ENCODE data around the gene EPB41L3.
"Not testable (repeated sequence)": the region's sequence is repeated elsewhere in the genome, so short reads cannot be mapped to it uniquely, and the experiment has no call there.

Gene EPB41L3

GRCh38 chr18:5490753-5491480, 52.9 kb downstream of the EPB41L3 start:
- DNase-seq = no peak

GRCh38 chr18:5488844-5489243, 55.0 kb downstream of the EPB41L3 start:
- DNase-seq = no peak

- DNase-seq = not testable (repeated sequence)
These were observed 55.8 kb downstream of the EPB41L3 start for GRCh38 chr18:5488044-5488443.

GRCh38 chr18:5484526-5484925, 59.3 kb downstream of the EPB41L3 start:
- DNase-seq = no peak

GRCh38 chr18:5481621-5482020, 62.2 kb downstream of the EPB41L3 start:
- no peak for DNase-seq

- no peak for DNase-seq
These were observed 65.5 kb downstream of the EPB41L3 start for GRCh38 chr18:5478261-5478660.

- no peak for DNase-seq
These were observed 66.6 kb downstream of the EPB41L3 start for GRCh38 chr18:5476961-5477800.

GRCh38 chr18:5475267-5475666, 68.5 kb downstream of the EPB41L3 start:
- no peak for DNase-seq

- no peak for DNase-seq
These were observed 74.5 kb downstream of the EPB41L3 start for GRCh38 chr18:5469340-5469739.

GRCh38 chr18:5468394-5468793, 75.4 kb downstream of the EPB41L3 start:
- no peak for DNase-seq

- DNase-seq = no peak
These were observed 76.1 kb downstream of the EPB41L3 start for GRCh38 chr18:5467671-5468070.

- DNase-seq = no peak
These were observed 77.5 kb downstream of the EPB41L3 start for GRCh38 chr18:5466256-5466655.

GRCh38 chr18:5464251-5464650, 79.5 kb downstream of the EPB41L3 start:
- no peak for DNase-seq

- no peak for DNase-seq
These were observed 80.0 kb downstream of the EPB41L3 start for GRCh38 chr18:5463831-5464230.

GRCh38 chr18:5463390-5463789, 80.4 kb downstream of the EPB41L3 start:
- no peak for DNase-seq

- DNase-seq = no peak
These were observed 81.6 kb downstream of the EPB41L3 start for GRCh38 chr18:5462227-5462626.

GRCh38 chr18:5461041-5461440, 82.8 kb downstream of the EPB41L3 start:
- no peak for DNase-seq

- DNase-seq = no peak
These were observed 86.3 kb downstream of the EPB41L3 start for GRCh38 chr18:5457462-5457957.

GRCh38 chr18:5456577-5457461, 87.0 kb downstream of the EPB41L3 start:
- DNase-seq = no peak

GRCh38 chr18:5455674-5456073, 88.1 kb downstream of the EPB41L3 start:
- no peak for DNase-seq

- DNase-seq = no peak
These were observed 90.8 kb downstream of the EPB41L3 start for GRCh38 chr18:5452943-5453443.

- DNase-seq = no peak
These were observed 91.9 kb downstream of the EPB41L3 start for GRCh38 chr18:5451871-5452270.

GRCh38 chr18:5451150-5451549, 92.6 kb downstream of the EPB41L3 start:
- no peak for DNase-seq
